Testis (tissue), 3 donors: ENCODE data around the gene SEMA3E. TPM values are rescaled to one million over a fixed set of nuclear protein-coding genes. Genes with fewer than 3 reads are reported as not detected.

Experiments used
- DNase-seq: peaks from one replicate; pipeline ENCODE4 v3.0.0-alpha.2; 2019
- H3K27ac ChIP-seq, 2 donors: fragments of 200-600 bp; sonication (generic); one replicate each; pipeline ENCODE4 v1.5.1; 2019
- H3K27me3 ChIP-seq: fragments of 200-600 bp; sonication (generic); one replicate; pipeline ENCODE4 v1.5.1; 2019
- H3K36me3 ChIP-seq: fragments of 200-600 bp; sonication (generic); one replicate; pipeline ENCODE4 v1.5.1; 2017; ENCODE audit warnings: low read depth; ENCODE audit errors: missing control alignments
- H3K4me1 ChIP-seq: fragments of 200-600 bp; sonication (generic); one replicate; pipeline ENCODE4 v1.5.1; 2019
- H3K4me3 ChIP-seq, 2 donors: fragments of 200-600 bp; sonication (generic); one replicate each; pipeline ENCODE4 v1.5.1; 2017 to 2019
- H3K9me3 ChIP-seq: fragments of 200-600 bp; sonication (generic); one replicate; pipeline ENCODE4 v1.5.1; 2017
- POLR2A ChIP-seq: fragments of 450-650 bp; IDR thresholded peaks from one replicate; pipeline ENCODE4 v1.6.1; 2017; ENCODE audit warnings: antibody characterized with exemption, mild to moderate bottlenecking, moderate library complexity
- WGBS, 2 donors: methylation state at CpG; one replicate each; pipeline ENCODE4 v1.1.5; 2018; 5-methylcytosine and 5-hydroxymethylcytosine counted together
- intact Hi-C: fragments of 100-400 bp; cut with DNase I; formaldehyde crosslinking; loops from one replicate; pipeline ENCODE4 v1.15.1; 2023; ENCODE audit warnings: low total_unique reads
- polyA plus RNA-seq: library from polyadenylated mRNA; stranded (reverse); fragments of 350-450 nt; fragmentation: Illumina TruSeq; extraction: RNeasy Lipid Tissue Mini Kit (QIAGEN cat#74804); gene quantifications from one replicate; pipeline ENCODE4 v1.2.3, GENCODE V29; 2014; ENCODE audit warnings: low read depth, low replicate concordance; ENCODE audit not compliant: insufficient read depth
- total RNA-seq, 2 donors: library from RNA; depleted of rRNA; stranded (reverse); fragments of >200 nt; gene quantifications; one replicate each; pipeline ENCODE4 v1.2.3, GENCODE V29; 2016
- TF ChIP-seq, protein P1 (sequence below), 3 experiments: fragments of 450-650 bp in 2 of 3; fragments of 200-600 bp in 1 of 3; sonication (generic) in 1 of 3; IDR thresholded peaks; one replicate each; pipeline ENCODE4 v1.5.1; 2016 to 2019; ENCODE audit warnings: antibody characterized with exemption in 3 of 3, mild to moderate bottlenecking in 2 of 3, moderate library complexity in 1 of 3

SEMA3E gene
- total and polyA plus RNA-seq, 3 donors from 2014 or later, result 0.19 to 0.47 (median 0.36) TPM

DNA sequence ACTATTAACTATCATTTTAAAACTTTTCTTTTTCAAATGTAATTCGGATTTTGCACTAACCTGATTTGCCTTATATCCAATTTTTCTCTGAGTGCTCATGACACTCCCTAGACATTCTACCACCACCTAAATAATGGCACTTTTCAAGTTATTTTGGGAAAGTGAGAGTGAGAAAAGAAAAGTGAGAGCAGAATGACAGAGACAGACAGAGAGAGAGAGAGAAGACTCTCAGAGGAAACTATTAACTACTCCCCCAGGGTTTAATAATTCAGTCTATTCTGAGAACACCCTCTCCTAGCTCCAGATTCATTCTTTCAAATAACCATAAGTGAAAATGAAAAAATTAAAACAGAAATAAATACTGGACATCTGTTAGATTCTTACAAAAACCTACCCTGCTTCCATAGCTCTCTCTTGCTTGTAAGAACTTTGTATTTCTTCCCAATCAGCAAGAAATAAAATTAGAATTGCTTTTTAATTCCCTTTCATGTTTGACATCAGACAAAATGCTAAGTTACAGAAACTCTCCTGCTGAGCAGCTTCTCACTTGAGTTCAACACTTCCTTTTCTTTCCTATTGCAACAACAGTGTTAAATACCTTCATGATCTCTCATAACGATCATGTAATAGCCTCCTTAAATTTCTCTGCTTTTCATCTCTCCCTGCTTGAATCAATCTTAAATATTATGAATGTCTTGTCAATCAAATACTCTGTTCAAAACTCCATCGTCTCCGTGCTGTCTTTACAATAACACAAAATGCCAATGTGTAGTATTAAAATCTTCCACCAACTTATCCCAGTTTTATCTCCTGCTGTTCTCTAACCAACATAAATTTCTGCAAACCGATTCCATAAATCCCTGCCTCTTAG, 191.7 kb downstream of the SEMA3E start:
- H3K4me3 ChIP-seq, result no peak overlapping the region
- WGBS, 2 donors, result 60 to 62% methylated on average over 5 of the region's 5 CpGs
- H3K27ac ChIP-seq, result no peak overlapping the region
- no peak for DNase-seq
- no peaks in the 10 kb centered on the region for H3K9me3 ChIP-seq
- H3K4me1 ChIP-seq, result no peaks in the 10 kb centered on the region
- no peaks in the 10 kb centered on the region for H3K27me3 ChIP-seq
- no peak for TF ChIP-seq POLR2A
- TF ChIP-seq, protein P1, sequence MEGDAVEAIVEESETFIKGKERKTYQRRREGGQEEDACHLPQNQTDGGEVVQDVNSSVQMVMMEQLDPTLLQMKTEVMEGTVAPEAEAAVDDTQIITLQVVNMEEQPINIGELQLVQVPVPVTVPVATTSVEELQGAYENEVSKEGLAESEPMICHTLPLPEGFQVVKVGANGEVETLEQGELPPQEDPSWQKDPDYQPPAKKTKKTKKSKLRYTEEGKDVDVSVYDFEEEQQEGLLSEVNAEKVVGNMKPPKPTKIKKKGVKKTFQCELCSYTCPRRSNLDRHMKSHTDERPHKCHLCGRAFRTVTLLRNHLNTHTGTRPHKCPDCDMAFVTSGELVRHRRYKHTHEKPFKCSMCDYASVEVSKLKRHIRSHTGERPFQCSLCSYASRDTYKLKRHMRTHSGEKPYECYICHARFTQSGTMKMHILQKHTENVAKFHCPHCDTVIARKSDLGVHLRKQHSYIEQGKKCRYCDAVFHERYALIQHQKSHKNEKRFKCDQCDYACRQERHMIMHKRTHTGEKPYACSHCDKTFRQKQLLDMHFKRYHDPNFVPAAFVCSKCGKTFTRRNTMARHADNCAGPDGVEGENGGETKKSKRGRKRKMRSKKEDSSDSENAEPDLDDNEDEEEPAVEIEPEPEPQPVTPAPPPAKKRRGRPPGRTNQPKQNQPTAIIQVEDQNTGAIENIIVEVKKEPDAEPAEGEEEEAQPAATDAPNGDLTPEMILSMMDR (IDR thresholded peaks at IDR 0.05), result no peak
- H3K36me3 ChIP-seq, result no peaks in the 10 kb centered on the region
- intact Hi-C loops, result no loop called here

DNA sequence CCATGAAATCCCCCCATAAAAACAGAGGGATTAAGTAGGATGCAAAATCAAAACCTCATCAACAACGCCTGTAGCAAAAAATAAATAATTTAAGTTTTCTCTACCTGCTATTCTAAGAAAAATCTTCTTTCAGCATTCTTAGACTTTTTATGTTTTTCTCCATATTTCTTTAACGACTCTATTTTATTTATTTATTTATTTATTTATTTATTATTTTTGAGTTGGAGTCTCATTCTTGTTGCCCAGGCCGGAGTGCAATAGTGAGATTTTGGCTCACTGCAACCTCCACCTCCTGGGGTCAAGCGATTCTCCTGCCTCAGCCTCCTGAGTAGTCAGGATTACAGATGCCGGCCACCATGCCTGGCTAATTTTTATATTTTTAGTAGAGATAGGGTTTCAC, 192.5 kb downstream of the SEMA3E start:
- DNase-seq, result no peak
- intact Hi-C loops, result no loop called here
- TF ChIP-seq, protein P1 (IDR thresholded peaks at IDR 0.05), result no peak
- TF ChIP-seq POLR2A, result no peak
- no peaks in the 10 kb centered on the region for H3K27me3 ChIP-seq
- H3K4me3 ChIP-seq, result no peak overlapping the region
- H3K9me3 ChIP-seq, result no peaks in the 10 kb centered on the region
- H3K27ac ChIP-seq, result no peak overlapping the region
- no peaks in the 10 kb centered on the region for H3K36me3 ChIP-seq
- 92 to 94% methylated on average over 5 of the region's 5 CpGs for WGBS, 2 donors
- H3K4me1 ChIP-seq, result no peaks in the 10 kb centered on the region

DNA sequence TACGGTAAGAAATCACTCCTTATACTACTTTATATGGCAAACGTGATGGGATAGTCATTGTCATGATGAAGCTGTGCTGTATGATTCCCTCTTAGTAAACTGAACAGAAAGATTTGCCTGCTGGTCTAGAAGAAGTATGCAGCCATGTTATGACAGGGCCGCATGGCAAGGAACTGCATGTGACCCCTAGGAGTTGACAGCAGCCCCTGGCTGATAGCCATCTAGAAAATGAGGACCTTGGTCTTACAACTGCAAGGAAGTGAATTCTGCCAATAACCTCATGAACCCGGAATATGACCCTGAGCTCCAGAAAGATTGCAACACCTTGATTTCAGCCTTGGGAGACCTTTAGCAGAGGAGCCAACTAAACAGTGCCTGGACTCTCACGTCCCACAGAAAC, 193.3 kb downstream of the SEMA3E start:
- 61 to 70% methylated on average over 5 of the region's 5 CpGs for WGBS, 2 donors
- H3K36me3 ChIP-seq, result no peaks in the 10 kb centered on the region
- no peaks in the 10 kb centered on the region for H3K9me3 ChIP-seq
- DNase-seq, result no peak
- TF ChIP-seq, protein P1 (IDR thresholded peaks at IDR 0.05), result no peak
- TF ChIP-seq POLR2A, result no peak
- H3K27ac ChIP-seq, result no peak overlapping the region
- no peaks in the 10 kb centered on the region for H3K27me3 ChIP-seq
- intact Hi-C loops, result no loop called here
- no peak overlapping the region for H3K4me3 ChIP-seq
- no peaks in the 10 kb centered on the region for H3K4me1 ChIP-seq

DNA sequence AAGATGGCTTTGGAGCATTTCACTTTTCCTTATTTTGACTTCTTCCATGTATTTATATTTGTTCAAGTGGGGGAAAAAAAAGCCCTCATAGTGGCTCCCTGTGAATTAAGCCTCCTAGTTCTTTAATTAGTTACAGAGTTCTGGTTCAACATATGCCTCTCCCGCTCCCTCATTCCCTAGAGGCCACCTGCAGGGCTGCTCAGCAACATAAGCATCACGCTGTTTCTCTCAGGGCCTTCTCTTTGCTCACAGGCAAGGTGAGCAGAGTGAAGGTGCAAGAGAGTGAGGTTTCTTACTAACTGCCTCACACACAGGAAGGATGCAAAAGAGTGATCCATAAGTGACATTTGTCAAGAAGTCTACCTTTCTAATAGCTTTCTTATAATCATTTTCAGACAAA, 196.7 kb downstream of the SEMA3E start:
- Histone ChIP-seq H3K27ac (no peak overlapping the region), H3K27me3 (no peaks in the 10 kb centered on the region), H3K9me3 (no peaks in the 10 kb centered on the region), H3K4me1 (no peaks in the 10 kb centered on the region), H3K36me3 (no peaks in the 10 kb centered on the region), H3K4me3 (no peak overlapping the region)
- no peak for DNase-seq
- WGBS, 2 donors, result 85 to 89% methylated on average over 2 of the region's 2 CpGs
- TF ChIP-seq, protein P1 (IDR thresholded peaks at IDR 0.05), result no peak
- TF ChIP-seq POLR2A, result no peak
- intact Hi-C loops, result no loop called here
